D721Med (cell line): ENCODE measurements around the gene CCDC69.

ENCODE experiments used
- DNase-seq: peaks from one replicate; pipeline ENCODE4 v3.0.0; 2011; ENCODE audit warnings: low spot score; ENCODE audit not compliant: insufficient read length
- FAIRE-seq: peaks from 2 replicates; lab custom pipeline; 2011; peaks lifted over from hg19 to GRCh38; lab: Jason Lieb, UNC
- CTCF ChIP-seq: IDR thresholded peaks from 2 replicates; pipeline ENCODE4 v1.5.1; 2012; ENCODE audit warnings: mild to moderate bottlenecking, control low read depth; ENCODE audit not compliant: insufficient read depth; ENCODE audit errors: missing control alignments

CCDC69 gene

GRCh38 chr5:151195622-151196021 is 28.3 kb downstream of the CCDC69 start:
- TF ChIP-seq CTCF, result no peak
- no peak for FAIRE-seq
- no peak for DNase-seq

- FAIRE-seq (no peak), DNase-seq (no peak)
- TF ChIP-seq CTCF, result no peak
Observed at GRCh38 chr5:151192626-151193025, 31.3 kb downstream of the CCDC69 start.

- TF ChIP-seq CTCF, result no peak
- FAIRE-seq (no peak), DNase-seq (no peak)
Observed at GRCh38 chr5:151191661-151192060, 32.2 kb downstream of the CCDC69 start.

- no peak for FAIRE-seq
- TF ChIP-seq CTCF, result no peak
- DNase-seq, result no peak
Observed at GRCh38 chr5:151189151-151189550, 34.7 kb downstream of the CCDC69 start.

GRCh38 chr5:151186538-151186937 is 37.4 kb downstream of the CCDC69 start:
- DNase-seq, result no peak
- FAIRE-seq, result no peak
- no peak for TF ChIP-seq CTCF

GRCh38 chr5:151186052-151186451 is 37.8 kb downstream of the CCDC69 start:
- TF ChIP-seq CTCF, result no peak
- no peak for FAIRE-seq
- DNase-seq, result no peak

- no peak for TF ChIP-seq CTCF
- DNase-seq (no peak), FAIRE-seq (no peak)
Observed at GRCh38 chr5:151184316-151185042, 39.4 kb downstream of the CCDC69 start.
